ENCODE measurements around the gene TUBGCP6.

Gene TUBGCP6

DNA sequence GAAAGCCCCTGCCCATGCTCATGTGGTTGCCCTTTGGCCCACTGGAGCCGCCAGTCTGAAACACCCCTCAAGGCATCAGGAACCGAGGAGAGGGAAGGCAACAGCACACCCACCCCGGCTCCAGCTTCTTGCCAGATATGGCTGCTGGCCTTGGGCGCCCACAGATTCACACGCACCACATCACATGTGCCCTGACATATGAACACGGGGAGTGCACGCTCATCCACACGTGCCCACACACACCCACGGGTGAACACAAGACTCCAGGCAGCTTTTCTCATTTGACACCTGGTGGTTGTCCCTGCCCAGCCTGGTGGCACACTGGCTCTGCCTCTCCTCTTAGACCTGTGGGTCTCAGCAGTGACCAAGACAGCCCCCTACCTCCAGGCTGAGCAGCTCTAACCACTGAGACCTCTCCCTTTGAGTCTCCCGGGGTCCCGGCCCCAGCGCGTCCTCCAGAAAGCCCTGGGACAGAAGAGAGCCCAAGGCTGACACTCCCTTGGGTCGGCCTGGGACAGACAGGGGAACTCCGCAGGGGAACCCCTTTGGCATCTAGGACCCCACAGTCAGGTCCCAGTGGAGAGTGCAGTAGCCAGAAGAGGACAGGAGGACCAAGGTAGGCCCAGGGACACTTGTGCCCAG, 19.4 kb upstream of the TUBGCP6 start:
- DNase-seq (ENCODE audit: low read depth in 1 of 2, low spot score in 1 of 2), result no peak

DNA sequence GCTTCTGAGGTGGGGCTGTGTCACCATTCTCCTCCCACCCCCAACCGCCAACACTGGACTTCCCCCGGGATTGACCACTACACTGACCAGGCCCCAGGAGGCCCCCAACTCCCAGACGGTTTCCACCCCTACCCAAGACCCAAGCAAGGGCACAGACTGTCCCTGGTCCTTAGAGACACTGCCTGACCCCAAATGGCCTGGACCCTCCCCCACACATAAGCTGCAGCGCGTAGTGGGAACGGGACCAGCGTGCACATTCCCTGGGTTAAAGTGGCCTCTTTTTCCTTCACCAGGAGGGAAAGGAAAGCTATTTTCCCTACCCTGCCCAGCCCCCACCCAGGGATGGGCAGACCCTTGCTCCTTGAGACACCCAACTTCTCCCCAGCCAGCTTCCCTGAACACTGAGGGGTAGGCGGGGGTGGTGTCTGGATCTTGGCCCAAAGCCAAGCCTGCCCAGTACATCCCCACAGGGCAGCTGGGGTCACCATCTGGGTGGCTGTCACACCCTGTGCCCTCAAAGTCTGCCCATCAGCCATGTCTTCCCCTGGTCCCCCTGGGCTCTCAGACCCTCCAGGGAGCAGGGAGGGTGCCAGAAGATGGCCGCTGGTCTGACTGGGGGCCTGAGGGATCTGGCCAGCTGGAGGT, 18.3 kb upstream of the TUBGCP6 start:
- no peak for DNase-seq (ENCODE audit: low read depth in 1 of 2, low spot score in 1 of 2)

DNA sequence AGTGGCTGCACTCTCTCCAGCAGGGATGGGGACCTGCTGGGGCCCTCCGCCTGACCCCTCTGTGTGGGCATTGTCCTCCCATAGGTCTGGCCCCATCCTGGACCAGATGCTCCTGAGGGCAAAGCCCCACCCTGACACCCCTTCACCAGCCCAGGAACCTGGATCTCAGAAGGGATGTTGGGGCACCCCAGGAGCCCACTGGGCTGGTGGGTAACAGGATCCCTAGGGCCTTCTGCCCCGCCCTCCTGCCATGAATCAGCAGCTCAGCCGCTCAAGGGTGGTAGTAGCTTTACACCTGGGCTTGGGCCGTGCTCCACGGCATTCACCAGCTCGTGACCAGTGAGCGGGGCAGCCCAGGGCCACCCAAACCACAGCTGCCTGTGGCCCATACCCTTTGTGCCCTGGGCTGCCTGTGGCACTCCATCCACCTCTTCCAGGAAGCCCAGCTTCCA, 17.7 kb upstream of the TUBGCP6 start:
- no peak for DNase-seq (ENCODE audit: low read depth in 1 of 2, low spot score in 1 of 2)

DNA sequence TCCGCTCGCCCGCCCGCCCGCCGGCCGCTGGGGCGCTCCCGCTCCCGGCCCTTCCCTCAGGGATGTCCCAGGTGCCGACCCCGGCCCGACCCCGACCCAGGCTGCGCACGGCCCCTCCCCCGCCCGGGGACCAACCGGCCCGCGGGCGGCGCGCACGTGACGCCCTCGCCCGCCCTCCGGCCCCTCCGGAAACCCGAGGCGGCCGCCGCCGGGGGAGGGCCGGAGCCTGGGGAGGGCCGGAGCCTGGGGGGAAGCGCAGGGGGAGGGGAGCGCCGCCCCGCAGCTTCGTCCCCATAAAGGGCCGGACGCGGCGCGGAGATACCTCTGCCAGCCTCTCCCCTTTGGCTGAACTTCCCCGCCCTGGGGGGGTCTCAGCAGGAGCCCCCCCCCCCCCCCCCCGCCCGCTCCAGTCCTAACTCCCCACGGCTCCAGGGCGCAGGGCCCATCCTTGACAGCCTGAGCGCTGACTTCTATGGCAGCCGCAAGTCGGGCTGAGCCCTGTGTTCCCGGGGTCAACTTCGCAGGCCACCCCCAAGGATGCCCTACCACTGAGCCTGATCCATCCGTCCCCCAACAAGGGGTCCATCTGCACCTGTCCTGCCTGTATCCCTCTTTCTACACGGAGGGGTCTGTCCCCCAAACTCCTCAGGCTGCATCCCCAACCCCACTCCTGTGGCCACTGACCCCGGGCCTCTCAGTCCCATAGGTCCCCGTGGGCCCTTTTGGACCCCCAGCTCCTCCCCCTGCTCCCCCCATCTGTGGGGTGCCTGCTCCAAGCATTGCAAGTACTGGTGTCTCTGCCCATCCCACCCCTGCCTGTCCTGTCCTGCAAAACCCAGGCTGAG, 17.0 kb upstream of the TUBGCP6 start, which contains the start of gene MAPK12:
TSS of gene MAPK12 (minus strand) at position 69 of the 845 bp plus-strand sequence. CDS start 174 bp downstream, outside the sequence.
- DNase-seq (ENCODE audit: low read depth in 1 of 2, low spot score in 1 of 2), result no peak

DNA sequence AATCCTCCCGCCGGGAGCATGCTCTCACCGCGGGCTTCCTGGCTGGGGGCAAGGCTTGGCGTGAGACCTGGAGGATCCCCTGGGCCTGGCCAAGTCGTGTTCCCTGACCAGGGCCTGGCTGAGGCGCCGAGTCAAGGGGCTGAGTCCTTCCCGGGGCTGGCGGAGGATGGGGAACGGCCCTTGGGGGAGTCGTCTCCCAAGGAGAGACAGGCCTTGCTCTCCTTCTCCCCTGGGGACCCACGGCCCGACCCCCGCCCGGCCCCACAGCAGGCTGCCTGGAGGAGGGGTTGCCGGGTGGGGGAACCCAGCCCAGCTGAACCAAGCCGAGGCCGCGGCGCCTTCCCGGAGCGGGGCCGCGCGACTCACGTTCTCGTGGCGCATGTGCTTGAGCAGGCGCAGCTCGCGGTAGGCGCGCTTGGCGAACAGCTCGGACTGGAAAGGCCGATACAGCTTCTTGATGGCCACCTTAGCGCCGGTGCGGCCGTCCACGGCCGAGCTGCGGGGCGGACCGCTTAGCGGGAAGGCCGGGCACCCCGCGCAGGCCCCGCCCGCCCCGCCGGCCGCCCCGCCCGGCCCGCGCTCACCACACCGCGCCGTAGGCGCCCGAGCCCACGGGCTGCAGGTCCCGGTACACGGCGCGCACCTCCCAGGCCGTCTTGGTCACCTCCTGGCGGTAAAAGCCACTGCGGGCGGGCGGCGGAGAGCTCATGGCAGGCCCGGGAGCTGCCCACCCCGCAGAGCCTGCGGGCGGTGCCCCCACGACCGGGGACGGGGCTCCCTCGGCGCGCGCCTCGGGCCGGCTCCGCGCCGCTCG, 16.2 kb upstream of the TUBGCP6 start:
- DNase-seq (ENCODE audit: low read depth in 1 of 2, low spot score in 1 of 2), result no peak

DNA sequence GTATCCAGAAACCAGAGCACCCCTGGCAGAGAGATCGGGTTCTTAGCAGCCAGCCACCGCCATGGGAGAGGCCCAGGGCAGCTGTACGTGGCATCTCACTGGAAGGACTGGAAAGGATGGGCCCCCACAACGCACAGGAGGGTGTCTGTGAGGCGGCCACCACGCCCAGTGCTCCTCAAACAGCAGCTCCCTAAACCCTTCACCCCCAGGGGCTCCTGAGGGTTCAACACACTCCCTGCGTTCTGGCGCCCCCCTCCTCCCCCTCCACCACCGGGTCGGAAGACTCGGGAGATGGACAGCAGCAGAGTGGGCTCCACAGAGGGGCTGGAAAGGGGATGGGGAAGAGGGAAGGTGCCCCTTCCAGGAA, 15.6 kb upstream of the TUBGCP6 start:
- no peak for DNase-seq (ENCODE audit: low read depth in 1 of 2, low spot score in 1 of 2)

DNA sequence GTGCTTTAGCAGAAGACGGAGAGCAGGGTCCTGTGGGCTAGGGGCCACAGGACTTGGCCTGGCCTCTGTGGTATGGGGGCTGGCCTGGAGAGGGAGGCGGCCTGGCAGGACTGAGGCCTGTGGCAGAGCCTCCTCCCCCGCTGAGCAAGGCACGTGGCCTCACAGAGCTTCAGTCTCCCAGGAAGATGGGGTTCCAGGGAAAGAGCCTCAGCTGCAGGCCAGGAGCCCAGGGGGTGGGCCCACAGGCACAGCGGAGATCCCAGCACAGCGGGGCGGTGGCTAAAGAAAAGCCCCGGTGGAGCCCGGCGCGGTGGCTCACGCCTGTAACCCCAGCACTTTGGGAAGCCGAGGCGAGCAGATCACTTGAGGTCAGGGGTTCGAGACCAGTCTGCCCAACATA, 14.5 kb upstream of the TUBGCP6 start:
- no peak for DNase-seq (ENCODE audit: low read depth in 1 of 2, low spot score in 1 of 2)

DNA sequence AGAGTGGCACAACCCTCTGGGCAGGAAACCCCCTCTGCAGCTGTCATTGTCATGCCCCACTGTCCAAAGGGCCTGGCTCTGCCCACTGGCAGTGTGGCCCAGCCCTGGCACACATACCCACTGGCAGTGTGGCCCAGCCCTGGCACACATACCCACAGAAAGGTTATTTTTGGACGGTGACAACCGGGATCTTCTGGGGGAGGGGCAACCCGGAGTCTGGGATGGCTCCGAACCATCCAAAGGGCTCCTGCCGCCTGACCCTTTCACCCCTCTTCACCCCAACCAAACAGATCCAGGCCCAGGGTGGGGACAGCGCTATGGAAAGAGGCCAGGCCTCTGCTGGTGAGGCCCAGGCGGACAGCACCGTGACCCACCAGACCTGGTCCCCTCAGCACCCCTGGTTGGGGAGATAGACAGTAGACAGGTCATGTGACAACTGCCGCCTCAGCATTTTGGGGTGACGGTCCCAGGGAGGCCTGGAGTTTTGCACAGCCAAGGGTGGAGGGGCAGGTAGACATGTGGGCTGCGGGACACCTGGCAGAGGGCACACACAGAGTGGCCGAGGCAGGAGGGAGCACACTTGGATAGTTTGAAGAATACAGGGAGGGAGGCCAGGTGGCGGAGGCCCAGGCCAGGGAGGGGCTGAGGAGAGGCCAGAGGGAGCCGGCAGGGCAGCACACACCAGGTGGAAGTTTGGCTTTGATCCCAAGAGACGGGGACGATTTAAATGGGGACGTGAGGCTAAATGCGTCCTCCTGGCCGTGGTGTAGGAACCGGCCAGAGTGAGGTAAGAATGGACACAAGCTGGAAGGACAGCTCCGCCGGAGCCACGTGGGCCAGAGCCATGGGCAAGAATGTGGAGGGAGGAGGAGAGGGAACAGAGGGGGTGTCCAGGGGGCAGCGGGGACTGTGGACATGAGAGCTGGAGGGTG, 13.8 kb upstream of the TUBGCP6 start:
- no peak for DNase-seq (ENCODE audit: low read depth in 1 of 2, low spot score in 1 of 2)

DNA sequence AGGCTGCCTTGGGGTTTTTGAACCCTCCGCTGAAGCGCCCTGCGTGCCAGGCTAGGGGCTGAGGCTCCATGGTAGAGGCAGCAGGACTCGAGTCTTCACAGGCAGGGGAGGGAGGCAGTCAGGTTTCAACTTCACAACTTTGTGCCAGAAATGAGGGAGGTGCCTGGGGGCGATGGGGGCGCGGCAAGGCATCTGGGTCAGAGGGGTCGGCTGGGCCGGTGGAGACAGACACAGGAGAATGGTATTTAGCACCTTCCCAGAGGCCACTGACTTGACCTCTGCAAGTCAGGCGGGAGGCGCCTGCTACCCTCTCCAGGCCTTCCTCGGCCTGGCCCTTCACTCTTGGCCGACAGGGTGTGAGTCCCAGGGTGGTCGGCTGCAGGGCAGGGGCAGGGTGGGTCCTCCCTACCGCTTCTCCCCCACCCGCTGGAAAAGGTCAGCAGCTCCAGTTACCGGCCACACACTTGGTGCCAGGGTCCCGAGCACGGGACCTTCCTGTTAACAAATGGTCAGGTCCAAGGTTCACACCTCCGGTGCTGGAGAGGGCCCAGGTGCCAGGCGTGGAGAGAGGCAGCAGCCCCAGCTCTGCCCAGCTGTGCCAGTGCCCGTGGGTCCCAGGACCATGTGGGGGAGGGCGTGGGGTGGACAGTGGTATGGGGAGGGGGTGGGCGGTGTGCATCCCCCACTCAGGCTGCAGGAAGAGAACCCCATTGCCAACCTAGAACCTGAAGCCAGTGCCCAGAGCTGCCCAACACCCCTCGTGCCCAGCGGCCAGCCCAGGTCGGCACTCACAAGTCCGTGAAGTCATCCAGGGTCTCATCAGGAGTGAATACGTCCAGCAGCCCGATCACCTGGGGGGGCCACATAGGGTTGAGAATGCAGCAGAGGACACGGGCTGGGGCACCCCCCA, 12.9 kb upstream of the TUBGCP6 start:
- no peak for DNase-seq (ENCODE audit: low read depth in 1 of 2, low spot score in 1 of 2)

DNA sequence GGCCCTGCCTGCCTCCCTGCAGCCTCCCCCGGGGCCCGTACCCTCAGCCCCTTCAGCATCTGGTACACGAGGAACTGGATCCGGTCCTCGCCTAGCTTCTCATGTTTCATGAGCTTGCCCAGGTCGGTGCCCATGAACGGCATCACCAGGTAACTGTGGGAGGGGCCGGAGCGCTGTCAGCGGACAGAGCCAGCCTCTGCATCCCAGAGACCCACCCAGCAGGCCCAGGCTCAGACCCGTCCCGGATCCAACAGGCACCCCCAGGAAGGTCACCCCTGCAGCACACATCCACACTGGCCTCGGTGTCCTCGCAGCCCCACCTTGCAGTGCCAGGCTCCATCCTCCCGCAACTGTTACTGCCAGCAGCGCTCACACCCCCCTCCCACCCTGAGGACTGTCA, 12.2 kb upstream of the TUBGCP6 start:
- DNase-seq (ENCODE audit: low read depth in 1 of 2, low spot score in 1 of 2), result no peak

DNA sequence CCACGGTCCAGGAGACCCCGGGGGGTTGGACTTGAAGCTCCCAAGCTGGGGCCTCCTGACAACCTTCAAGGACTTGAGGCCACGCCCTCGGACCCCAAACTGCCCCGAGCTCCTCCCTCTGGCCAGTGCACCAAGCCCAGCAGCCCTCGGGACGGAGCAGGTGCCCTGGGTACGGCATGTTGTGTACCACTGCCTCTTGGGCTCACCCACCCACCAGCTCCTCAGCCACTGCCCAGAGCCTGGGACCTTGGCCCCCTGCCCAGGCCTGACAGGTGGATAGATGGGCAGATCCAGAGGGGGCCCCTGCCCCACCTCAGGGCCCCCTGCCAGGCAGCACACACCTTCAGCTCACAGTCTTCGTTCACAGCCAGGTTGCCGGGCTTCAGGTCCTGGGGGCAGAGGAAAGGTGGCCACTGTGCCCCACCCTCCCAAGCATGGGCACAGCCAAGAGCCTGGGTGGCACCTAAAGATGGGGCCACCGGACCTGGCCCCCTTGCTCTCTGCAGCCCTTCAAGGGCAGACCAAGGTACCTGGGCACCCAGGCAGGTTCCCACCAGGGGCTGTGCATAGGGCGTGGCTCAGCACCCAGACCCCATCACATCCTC, 11.5 kb upstream of the TUBGCP6 start:
- DNase-seq (ENCODE audit: low read depth in 1 of 2, low spot score in 1 of 2), result no peak

DNA sequence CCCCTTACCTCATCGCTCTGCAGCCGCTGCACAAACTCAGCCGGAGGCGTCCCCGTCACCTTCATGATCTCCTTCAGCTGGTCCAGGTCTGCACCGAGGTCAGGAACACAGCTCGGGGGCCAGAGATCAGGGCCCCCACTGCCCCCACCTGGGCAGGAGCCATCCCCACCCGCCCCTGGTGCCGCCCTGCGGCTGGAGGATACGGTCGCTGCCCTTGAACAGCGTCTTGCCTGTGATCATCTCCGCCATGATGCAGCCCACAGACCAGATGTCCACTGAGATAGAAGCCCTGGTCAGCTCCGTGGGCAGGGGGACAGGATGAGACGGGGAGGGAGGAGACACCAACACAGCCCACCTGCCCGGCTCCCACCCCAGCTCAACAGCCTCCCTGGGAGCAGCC, 10.8 kb upstream of the TUBGCP6 start:
- DNase-seq (ENCODE audit: low read depth in 1 of 2, low spot score in 1 of 2), result no peak

DNA sequence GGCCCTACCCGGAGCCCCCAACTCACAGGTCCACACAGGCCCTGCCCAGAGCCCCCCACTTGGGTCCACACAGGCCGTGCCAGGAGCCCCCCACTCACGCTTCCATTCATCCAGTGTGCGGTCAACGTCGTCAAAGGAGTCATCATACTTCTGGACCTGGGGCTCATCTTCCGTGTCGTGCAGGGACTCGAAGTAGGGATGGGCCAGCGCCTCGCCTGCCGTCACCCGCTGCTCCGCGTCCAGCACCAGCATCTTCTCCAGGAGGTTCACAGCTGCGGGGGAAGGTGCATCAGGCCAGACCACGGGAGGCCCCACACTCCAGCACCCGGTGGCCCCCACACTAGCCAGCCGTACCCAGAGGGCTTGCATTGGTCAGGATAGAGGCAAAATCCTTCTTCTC, 10.3 kb upstream of the TUBGCP6 start:
- DNase-seq (ENCODE audit: low read depth in 1 of 2, low spot score in 1 of 2), result no peak

DNA sequence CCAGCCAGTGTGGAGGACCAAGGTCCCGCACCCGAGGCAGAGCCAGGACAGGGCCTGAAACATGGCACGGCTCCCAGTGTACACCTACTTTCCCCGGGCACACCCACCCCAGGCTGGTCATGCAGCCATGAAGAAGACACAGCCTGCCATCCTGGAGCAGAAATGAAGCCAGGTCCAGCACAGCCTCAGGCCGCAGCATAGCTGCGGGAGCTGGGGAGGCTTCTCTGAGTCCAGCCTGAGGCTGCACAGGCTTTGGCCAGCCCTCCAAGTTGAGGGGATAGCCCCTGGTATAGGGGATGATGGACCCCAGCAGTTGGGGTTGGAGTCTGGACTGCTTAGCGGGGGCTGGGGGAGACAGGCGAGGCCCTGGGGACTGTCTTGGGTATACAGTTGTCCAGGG, 9.1 kb upstream of the TUBGCP6 start:
- DNase-seq (ENCODE audit: low read depth in 1 of 2, low spot score in 1 of 2), result no peak

DNA sequence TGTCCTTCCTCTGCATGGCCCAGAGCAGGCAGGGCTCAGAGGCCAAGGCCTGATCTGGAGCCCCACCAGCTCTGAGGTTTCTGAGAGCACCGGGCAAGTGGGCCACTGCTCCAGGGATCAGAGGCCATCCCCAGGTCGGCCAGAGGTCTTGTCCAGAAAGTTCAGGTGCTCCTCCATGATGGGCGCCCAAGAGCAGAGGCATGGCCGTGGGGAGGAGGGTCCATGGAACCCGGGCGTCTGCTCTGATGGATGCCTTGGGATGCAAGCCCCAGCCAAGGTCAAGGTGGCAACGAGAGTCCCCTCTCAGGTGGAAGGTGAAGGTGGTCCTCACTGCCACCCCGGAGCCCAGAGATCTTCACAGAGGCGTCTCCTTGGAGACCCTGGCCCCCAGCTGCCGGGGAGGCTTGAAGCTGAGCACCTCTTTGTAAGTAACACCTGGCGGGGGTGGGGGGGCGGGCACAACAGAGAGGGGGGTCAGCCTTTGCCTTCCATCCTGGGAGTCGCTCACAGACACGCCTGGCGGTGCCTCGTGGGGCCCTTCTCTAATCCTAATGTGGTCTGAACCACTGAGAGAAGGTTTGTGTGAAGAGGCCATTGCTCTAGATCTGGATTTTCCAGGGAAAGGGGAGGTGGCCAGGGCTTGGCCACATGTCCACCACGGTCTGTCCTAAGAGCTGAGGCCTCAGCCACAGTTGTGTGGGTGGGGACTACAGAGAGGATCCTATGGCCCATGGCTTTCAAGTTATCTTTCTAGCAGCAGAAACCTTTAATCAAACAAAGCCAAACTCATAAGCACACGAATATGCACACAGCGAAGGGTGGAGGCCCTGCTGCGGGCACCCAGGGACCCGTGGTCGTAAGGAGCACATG, 8.5 kb upstream of the TUBGCP6 start:
- no peak for DNase-seq (ENCODE audit: low read depth in 1 of 2, low spot score in 1 of 2)

DNA sequence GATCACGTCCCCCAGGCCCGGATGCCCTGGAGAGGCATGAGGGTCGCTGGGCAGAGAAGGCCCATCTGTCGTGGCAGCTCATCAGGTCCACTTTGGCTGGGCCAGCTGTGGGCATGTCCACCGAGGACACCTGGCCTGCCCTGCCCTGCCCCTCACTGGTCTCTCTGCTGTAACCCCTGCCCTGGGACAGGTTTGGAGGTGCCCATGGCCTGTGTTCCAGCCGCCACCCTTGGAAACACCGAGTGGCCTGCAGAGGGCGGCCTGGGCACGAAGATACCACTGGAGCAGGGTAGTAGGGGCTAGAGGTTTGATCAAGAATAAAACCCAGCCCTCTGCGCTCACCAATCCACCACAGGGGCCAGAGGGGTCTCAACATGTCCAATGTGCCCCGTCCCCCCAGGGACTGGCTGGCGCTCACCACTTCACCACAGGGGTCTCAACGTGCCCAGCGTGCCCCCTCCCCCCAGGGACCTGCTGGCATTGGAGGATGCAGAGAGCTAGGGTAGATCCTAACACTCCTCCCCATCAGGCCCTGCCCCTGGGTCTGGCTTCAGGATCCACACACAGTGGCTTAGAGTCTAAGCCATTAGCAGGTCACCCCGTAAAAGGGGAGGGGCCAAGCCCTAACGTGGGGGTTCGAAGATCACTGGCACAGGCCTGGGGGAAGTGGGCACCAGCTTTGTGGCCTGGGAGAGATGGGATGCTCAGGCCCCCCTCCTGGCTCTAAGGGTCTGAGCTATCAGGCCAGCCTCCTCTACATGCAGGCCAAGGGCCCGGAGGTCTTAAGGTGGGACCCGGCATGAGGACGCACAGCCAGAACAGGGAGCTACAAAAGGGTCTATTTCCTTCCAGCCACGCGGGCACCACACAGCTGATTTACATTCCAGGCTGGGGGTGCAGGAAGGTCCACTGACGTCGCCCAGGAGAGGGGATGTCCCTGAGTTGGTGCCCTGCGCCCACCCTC, 7.5 kb upstream of the TUBGCP6 start:
- peak in 1 of 2 donors; percentile 50 for DNase-seq (ENCODE audit: low read depth in 1 of 2, low spot score in 1 of 2)
